AG09309 (cell line): ENCODE data around the gene ITGBL1.

Source experiments
- DNase-seq: peaks from one replicate; pipeline ENCODE4 v3.0.0-alpha.2; 2010; ENCODE audit warnings: low read depth
- H3K4me3 ChIP-seq: 2 replicates; pipeline ENCODE4 v1.5.1; 2011; ENCODE audit warnings: mild to moderate bottlenecking, low read depth, low read length, moderate library complexity; ENCODE audit not compliant: control insufficient read depth
- CTCF ChIP-seq: IDR thresholded peaks from 2 replicates; pipeline ENCODE4 v1.5.1; 2011; ENCODE audit warnings: mild to moderate bottlenecking, low read depth, low read length, inconsistent platforms; ENCODE audit not compliant: insufficient read depth, control insufficient read depth; ENCODE audit errors: missing control alignments

The ITGBL1 gene

GRCh38 chr13:101654883-101655282, 202.4 kb downstream of the ITGBL1 start:
- no peak for DNase-seq
- H3K4me3 ChIP-seq, result no peak overlapping the region
- TF ChIP-seq CTCF, result no peak

- DNase-seq, result no peak
- no peak overlapping the region for H3K4me3 ChIP-seq
- no peak for TF ChIP-seq CTCF
Observed at GRCh38 chr13:101655435-101655834, 203.0 kb downstream of the ITGBL1 start.

GRCh38 chr13:101660711-101661110, 208.2 kb downstream of the ITGBL1 start:
- no peak for TF ChIP-seq CTCF
- no peak overlapping the region for H3K4me3 ChIP-seq
- DNase-seq, result no peak

GRCh38 chr13:101661839-101662238, 209.4 kb downstream of the ITGBL1 start:
- no peak overlapping the region for H3K4me3 ChIP-seq

GRCh38 chr13:101673360-101674105, 221.1 kb downstream of the ITGBL1 start:
- no peak for TF ChIP-seq CTCF
- no peak for DNase-seq
- no peak overlapping the region for H3K4me3 ChIP-seq

More at GRCh38 chr13:101661839-101662238, 209.4 kb downstream of the ITGBL1 start:
- no peak for TF ChIP-seq CTCF
- DNase-seq, result no peak

- H3K4me3 ChIP-seq, result no peak overlapping the region
Observed at GRCh38 chr13:101681834-101682233, 229.4 kb downstream of the ITGBL1 start.

More at GRCh38 chr13:101681834-101682233, 229.4 kb downstream of the ITGBL1 start:
- DNase-seq, result no peak
- TF ChIP-seq CTCF, result no peak
